HEK293 (cell line): ENCODE measurements around the gene MASP2.

ENCODE experiments used
- CTCF ChIP-seq: fragments of 450-650 bp; formaldehyde crosslinking; IDR thresholded peaks from 2 replicates; pipeline ENCODE4 v1.5.1; 2016; ENCODE audit warnings: missing biosample characterization, missing genetic modification characterization
- FEZF1 ChIP-seq: fragments of 450-650 bp; formaldehyde crosslinking; IDR thresholded peaks from 2 replicates; pipeline ENCODE4 v1.5.1; 2016; ENCODE audit warnings: missing biosample characterization, missing genetic modification characterization
- HOXD13 ChIP-seq: sonication (generic); formaldehyde crosslinking; IDR thresholded peaks from 2 replicates; pipeline ENCODE4 v1.8.0; 2022; ENCODE audit warnings: missing genetic modification reagents, borderline replicate concordance
- SP2 ChIP-seq: fragments of 450-650 bp; formaldehyde crosslinking; IDR thresholded peaks from 2 replicates; pipeline ENCODE4 v1.5.1; 2016; ENCODE audit warnings: missing biosample characterization, missing genetic modification characterization
- TCF7L2 ChIP-seq: IDR thresholded peaks from 2 replicates; pipeline ENCODE4 v1.6.1; 2011; ENCODE audit warnings: low read depth, mild to moderate bottlenecking, inconsistent platforms, low read length, moderate library complexity, borderline replicate concordance
- YY1 ChIP-seq: fragments of 450-650 bp; formaldehyde crosslinking; IDR thresholded peaks from 2 replicates; pipeline ENCODE4 v1.5.1; 2018; ENCODE audit warnings: missing biosample characterization, missing genetic modification characterization
- ZNF121 ChIP-seq: fragments of 450-650 bp; formaldehyde crosslinking; IDR thresholded peaks from 2 replicates; pipeline ENCODE4 v1.5.1; 2016; ENCODE audit warnings: missing biosample characterization, missing genetic modification characterization
- ZNF37A ChIP-seq: fragments of 450-650 bp; IDR thresholded peaks from 2 replicates; pipeline ENCODE4 v1.5.1; 2018; ENCODE audit warnings: missing biosample characterization, missing genetic modification characterization
- ZNF677 ChIP-seq: fragments of 450-650 bp; IDR thresholded peaks from 2 replicates; pipeline ENCODE4 v1.5.0; 2018; ENCODE audit warnings: missing biosample characterization, mild to moderate bottlenecking, missing genetic modification characterization, moderate library complexity
- ZNF701 ChIP-seq: fragments of 450-650 bp; formaldehyde crosslinking; IDR thresholded peaks from 2 replicates; pipeline ENCODE4 v1.5.1; 2016; ENCODE audit warnings: missing biosample characterization, missing genetic modification characterization
- ZNF777 ChIP-seq: fragments of 450-650 bp; formaldehyde crosslinking; IDR thresholded peaks from 2 replicates; pipeline ENCODE4 v1.5.1; 2017; ENCODE audit warnings: missing biosample characterization, missing genetic modification characterization, borderline replicate concordance
- ZNF837 ChIP-seq: fragments of 450-650 bp; formaldehyde crosslinking; IDR thresholded peaks from 2 replicates; pipeline ENCODE4 v1.5.1; 2016; ENCODE audit warnings: missing biosample characterization, missing genetic modification characterization
- TF ChIP-seq, protein P1 (sequence below): IDR thresholded peaks from 2 replicates; pipeline ENCODE4 v1.6.1; 2011; ENCODE audit warnings: mild to moderate bottlenecking, low read depth, low read length, borderline replicate concordance

GRCh38 chr1:11058595-11059154 lies 11.6 kb upstream of the MASP2 start:
- TF ChIP-seq ZNF121 (no peak), YY1 (tag by site-specific recombination) (no peak), ZNF677 (tag by site-specific recombination) (no peak), CTCF (no peak), FEZF1 (tag by site-specific recombination) (no peak), ZNF777 (tag by site-specific recombination) (no peak), ZNF701 (tag by site-specific recombination) (no peak), SP2 (tag by site-specific recombination) (no peak), ZNF37A (no peak), TCF7L2 (no peak), HOXD13 (CRISPR knock-in tag) (no peak), ZNF837 (tag by site-specific recombination) (no peak)
- TF ChIP-seq, protein P1, sequence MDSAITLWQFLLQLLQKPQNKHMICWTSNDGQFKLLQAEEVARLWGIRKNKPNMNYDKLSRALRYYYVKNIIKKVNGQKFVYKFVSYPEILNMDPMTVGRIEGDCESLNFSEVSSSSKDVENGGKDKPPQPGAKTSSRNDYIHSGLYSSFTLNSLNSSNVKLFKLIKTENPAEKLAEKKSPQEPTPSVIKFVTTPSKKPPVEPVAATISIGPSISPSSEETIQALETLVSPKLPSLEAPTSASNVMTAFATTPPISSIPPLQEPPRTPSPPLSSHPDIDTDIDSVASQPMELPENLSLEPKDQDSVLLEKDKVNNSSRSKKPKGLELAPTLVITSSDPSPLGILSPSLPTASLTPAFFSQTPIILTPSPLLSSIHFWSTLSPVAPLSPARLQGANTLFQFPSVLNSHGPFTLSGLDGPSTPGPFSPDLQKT = no peak
